HG03432 (cell line): ENCODE data around the gene TMSB4Y.

Experiments
- ATAC-seq: cut with Tn5 transposase; IDR thresholded peaks from one replicate; pipeline ENCODE4 v1.9.1; 2021; ENCODE audit warnings: mild to moderate bottlenecking, moderate library complexity; ENCODE audit not compliant: unreplicated experiment

Gene TMSB4Y

GRCh38 chrY:13703568-13703968, at the start of gene TMSB4Y:
Gene TMSB4Y, plus strand, starts transcription at chrY:13703899.
- peak; percentile 90 for ATAC-seq

GRCh38 chrY:13664162-13664561, 39.5 kb upstream of the TMSB4Y start:
- no peak for ATAC-seq

DNA sequence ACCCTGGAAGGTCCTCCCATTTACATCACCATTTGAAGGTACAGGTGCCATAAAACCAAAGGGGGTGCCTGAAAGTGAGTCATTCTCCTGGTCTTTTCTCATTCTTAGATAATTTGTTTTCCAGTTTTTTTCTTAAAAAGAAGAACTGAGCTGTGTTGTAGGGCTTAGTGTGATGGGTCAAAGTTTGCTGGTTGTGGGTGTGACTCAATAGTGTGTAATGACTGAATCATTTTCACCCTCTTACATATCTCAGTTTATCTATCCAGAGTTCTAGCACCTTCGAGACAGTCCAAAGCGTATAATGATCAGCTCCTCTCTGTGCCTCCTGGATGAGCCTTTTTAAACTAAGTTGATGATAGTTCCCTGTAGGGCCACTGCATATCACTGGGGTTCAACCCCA, 32.6 kb upstream of the TMSB4Y start:
- ATAC-seq: no peak

DNA sequence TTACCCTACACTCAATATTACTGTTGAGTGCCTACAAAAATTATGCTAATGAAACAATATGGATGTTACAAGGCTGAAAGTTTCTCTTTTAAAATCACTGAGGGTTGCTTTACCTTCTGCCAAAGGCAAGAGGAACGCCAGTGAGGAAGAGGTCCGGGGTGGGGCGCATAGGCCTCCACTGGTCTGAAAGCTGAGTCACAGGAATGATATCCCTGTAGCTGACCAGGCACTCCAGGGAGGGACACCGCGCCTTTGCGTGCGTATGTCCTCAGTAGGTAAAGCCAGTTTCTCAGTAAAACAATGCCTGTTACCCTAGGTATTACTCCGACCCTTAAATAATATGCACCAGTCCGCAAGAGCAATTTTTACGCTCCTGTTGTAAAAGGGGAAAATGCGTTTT, 1.4 kb upstream of the TMSB4Y start:
- no peak for ATAC-seq

- ATAC-seq: peak; percentile 26
Measured at GRCh38 chrY:13704121-13704930, 627 bp downstream of the TMSB4Y start.

DNA sequence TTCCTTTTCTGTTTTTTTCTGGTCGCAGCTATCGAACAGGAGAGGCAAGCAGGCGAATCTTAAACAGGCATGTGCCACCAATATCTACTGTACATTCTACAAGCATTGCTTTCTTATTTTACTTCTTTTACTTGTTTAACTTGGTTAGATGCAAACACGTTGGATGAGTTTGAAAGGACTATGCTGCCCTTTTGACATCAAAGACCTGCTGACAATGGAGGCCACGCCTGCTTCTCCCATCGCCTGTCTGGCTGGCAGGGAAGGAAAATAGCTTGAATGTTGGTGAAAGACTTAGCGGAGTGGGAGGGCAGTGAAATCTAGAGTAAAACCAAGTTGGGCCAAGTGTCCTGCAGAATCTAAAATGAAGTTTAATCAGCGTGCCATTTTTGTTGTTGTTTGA, 1.5 kb downstream of the TMSB4Y start:
- ATAC-seq: no peak

- no peak for ATAC-seq
Measured at GRCh38 chrY:13708038-13708437, 4.3 kb downstream of the TMSB4Y start.

DNA sequence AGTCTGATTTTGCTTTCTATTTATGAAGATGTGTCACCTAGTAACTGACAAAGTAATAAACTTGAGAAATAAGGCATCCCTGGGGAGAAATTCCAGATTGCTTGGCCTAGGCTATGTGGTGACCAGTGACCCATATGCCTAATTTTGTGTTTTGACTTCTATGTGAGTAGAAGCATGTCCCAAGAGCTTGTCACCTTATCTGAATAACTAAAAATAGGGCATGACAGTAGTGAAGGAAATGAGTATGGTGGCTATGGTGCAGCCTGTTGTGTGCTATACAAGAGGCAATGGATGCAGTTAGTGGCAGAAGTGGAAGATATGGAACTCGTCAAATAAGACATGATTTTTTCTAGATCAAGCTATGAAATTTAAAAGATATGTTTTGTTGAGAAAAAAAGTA, 15.3 kb downstream of the TMSB4Y start:
- ATAC-seq: no peak

- no peak for ATAC-seq
Measured at GRCh38 chrY:13729517-13729916, 25.8 kb downstream of the TMSB4Y start.

GRCh38 chrY:13738618-13739017, 34.9 kb downstream of the TMSB4Y start:
- ATAC-seq: no peak

DNA sequence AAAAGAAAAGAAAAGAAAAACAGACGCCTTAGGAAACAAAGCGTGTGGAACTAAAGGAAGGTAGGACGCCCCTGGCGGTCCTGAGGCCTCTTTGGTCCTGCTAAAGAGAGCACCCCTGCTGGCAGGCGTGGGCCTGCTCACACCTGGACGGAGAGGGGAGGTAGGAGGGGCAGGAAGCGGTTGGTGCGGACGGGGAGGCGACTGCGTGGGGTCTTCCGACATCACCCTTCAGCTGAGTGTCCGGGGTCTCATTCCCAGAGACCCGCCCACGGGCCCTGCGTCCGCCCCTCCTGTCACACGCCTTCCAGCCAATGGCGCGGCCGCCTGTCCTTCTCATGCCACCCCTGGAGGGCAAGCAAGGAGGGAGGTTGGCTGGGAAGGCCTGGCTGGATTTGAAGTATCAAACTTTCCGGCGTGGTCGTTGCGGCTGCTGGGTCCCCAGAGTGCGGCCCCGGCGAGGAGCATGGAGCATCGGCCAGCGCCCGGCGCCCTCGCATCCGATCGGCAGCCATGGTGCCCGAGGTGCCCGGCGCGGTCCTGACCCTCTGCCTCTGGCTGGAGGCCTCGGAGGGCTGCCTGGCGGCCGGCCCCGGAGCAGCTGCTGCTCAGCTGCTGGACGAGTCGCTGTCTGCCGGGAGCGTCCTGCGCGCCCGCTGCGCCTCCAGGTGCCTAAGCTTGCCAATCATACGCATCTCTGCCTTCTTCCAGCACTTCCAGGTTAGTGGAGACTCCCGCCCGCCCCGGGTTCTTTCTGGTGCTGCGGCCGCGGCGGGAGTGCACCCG, 47.8 kb downstream of the TMSB4Y start:
- ATAC-seq: peak; percentile 91

DNA sequence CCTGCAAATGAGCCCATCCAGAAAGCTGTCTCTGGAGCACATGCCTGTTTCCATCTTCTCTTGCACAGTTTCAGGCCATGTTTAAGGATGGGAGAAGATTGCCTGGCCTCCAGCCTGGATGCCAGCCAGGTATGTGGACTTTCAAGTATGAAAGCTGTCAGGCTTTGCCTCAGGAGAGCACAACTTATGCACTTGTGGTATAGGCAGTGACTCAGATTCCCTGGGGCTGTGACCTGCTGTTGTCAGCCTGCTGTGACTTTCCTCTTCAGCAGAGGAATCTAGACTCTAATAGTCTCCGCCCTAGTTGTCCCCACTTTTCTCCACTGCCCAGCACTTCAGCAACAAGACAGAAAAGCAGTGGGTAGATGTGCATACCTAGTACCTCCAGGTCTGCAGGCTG, 51.0 kb downstream of the TMSB4Y start:
- ATAC-seq: no peak
